CD4-positive, alpha-beta T cell treated with Interleukin-17A for 4 hours (primary cell): ENCODE data around the gene KIF26B.
"Not testable (repeated sequence)": the region's sequence is repeated elsewhere in the genome, so short reads cannot be mapped to it uniquely, and the experiment has no call there.

Experiments
- DNase-seq: peaks from one replicate; pipeline ENCODE4 v3.0.0-alpha.2; 2020; ENCODE audit warnings: mixed read lengths

The KIF26B gene

DNA sequence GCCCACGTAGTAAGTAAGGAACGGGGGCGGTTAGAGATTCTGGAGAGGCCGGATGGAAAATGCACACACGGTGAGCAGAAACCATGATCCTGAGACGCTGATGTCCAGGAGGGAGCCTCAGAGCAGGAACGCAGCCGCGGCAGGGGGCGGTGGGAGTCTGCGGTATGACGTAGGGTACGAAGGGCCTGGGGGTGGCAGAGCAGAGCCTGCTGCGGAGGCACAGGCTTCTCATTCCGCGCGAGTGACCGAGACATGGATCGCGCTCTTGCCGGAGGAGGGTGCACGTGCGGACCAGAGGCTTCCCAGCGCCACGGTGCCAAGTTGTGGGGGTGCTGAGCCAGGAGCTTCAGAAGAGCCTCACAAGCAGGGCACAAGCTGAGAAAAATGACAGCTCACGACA lies 176.2 kb downstream of the KIF26B start:
- no peak for DNase-seq

DNA sequence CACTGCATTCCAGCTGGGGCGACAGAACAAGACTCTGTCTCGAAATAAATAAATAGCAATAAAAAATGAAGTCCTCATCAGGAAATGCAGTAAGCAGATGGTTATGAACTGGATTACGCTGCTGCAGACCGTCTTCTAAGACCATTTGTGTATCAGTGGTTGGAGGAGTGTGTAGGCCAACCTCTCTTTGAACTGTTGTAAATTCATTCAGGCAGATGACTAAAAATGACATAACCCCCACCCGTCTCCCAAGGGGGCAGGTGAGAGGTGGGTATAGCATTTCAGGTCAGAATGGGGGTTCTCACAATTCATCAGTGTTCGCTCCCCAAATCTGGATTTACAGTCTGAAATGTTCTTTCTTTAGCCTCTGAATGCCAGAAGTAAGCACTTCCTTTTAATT lies 177.3 kb downstream of the KIF26B start:
- DNase-seq = no peak

DNA sequence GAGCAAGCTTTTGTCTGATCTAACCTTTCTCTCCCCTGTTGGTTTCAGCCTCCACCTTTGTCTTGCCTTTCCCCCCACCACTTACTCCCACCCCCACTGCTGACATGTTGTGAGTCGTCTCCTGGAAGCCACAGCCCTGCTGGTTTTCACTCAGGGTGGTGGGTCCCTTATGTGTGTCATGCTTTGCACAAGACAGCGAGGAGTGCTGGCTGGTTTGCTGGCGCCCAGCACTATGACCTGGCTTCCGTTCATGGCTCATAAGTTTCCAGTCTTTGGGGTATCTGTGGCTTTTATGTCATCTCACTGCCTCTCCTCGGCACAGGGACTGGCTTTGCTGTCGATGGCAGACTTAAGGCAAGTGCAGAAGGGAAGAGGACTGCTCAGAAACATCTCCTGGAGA lies 177.7 kb downstream of the KIF26B start:
- no peak for DNase-seq

DNA sequence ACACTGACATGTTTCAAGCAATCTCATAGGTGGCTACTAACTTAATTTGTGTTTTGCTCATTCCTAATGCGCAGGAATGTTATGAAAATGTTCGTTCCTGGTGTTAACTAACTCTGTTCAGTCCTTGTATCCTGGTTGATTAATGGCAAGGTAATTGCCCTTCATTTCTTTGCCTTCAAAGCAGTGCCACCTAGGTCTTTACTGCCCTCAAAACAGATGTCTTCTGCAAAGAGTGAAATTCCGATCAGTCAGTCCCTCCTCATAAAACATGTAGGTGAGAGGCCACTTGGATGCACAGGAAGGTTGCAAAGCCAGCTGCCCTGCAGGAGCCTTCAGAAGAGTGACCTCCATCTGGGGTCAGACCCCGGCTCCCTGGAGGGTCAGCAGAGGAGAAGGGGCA lies 179.4 kb downstream of the KIF26B start:
- no peak for DNase-seq

DNA sequence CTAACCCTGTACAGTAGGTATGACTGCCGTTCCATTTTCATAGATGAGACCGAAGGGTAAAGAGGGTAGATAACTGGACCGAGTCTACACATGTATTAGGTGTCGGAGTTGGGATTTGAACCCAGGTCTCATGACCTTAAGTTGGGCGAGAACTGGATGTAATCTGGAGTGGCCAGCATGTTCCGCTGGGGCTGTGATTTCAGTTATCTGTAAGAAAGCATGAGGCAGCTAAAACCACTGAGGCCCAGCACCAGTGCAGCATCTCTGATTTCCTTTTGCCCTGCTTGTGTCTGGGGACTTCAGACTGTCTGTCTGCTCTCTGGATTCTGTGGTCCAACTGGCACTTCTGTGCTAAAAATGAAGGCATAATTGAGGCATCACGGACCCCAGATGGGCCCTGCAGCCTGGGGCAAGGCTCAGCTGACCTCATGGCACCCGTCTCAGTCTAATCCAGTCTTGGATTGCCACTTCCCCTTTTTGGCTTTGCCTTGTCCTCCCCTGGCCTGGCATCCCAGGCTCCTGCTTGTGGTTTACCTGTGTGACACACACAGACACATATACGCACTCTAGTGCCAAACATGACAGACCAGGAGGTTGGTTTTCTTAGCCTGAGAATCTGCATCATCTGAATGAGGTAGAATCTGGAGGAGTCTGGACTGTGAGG lies 180.2 kb downstream of the KIF26B start:
- no peak for DNase-seq

DNA sequence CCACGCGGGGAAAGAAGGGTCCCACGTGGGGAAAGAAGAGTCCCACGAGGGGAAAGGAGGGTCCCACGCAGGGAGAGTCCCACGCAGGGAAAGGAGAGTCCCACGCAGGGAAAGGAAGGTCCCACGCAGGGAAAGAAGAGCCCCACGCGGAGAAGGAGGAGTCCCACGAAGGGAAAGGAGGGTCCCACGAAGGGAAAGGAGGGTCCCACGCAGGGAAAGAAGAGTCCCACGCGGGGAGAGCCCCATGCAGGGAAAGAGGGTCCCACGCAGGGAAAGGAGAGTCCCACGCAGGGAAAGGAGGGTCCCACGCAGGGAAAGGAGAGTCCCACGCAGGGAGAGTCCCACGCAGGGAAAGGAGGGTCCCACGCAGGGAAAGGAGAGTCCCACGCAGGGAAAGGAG lies 180.9 kb downstream of the KIF26B start:
- not testable (repeated sequence) for DNase-seq

DNA sequence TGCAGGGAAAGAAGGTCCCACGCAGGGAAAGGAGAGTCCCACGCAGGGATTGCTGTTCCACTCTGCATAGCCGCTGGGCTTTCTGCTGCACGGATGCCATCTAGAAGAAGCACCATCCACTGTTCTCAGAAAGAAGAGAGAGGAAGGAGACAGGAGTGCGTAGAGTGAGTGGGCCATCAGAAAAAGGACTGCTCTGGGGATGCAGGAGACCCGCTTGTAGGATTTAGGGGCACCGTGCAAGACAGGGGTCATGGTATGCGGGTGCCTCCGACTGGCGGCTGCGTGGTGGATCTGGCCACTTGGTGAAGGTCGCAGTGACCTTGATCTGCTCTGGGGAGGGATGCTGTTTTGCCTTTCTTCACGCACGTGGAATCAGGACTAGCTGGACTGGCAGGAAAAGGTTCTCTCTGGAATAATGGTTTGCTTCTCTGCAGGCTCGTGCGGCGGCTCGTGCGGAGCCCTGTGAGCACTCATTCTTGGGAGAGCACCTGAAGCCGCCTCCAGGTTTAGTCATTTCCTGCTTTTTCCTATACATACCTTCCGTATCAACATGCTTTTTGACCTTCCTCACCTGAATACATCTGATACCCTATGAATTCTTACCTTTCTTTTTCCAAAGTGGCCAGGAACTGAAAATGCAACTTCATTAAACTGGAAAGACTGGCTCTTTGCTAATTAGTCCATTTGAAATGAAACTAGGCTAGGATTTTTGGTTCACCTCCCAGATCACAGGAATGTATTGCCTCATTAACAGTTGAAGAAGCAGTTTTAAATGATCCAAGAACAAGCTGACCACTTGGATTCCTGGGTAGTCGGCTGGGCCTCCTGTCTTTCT lies 181.6 kb downstream of the KIF26B start:
- no peak for DNase-seq

DNA sequence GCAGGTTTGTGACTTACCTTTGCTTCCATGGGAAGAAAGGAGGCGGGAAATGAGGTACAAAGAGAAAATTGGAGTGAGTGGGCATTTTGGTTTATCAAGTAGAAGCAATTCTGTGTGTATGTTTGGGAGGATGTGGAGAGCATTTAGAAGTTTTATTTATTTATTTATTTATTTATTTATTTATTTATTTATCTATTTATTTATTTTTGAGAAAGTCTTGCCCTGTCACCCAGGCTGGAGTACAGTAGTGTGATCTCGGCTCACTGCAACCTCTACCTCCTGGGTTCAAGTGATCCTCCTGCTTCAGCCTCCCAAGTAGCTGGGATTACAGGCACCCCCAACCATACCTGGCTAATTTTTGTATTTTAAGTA lies 182.2 kb downstream of the KIF26B start:
- DNase-seq = not testable (repeated sequence)

DNA sequence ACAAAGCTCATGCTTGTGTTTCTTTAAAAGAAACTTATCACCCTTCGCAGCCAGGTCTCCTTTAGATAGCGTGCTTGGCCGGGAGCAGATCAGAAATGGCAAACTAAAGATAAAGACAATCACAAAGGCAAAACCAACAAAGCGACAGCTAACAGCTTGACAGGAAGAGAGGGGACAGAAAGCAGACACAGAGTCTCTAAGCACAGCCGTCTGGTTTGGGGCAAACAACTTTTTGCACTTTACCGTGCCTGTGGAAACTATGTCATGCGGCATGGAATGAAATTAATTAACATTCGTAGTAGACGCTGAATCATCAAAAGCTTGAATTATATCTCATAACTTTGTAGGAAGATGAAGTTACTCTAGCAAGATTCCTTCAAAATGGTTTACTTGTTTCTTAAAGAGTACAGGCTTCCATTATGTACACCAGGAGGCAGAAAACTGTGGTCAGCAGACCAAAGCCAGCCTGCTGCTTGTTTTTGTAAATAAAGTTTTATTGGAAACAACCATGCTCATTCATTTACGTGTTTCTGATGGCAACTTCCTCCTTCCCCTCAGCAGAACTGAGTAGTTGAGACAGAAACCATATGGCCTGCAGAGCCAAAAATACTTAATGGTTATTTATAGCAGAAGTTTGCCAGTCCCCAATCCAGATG lies 183.2 kb downstream of the KIF26B start:
- DNase-seq = no peak

DNA sequence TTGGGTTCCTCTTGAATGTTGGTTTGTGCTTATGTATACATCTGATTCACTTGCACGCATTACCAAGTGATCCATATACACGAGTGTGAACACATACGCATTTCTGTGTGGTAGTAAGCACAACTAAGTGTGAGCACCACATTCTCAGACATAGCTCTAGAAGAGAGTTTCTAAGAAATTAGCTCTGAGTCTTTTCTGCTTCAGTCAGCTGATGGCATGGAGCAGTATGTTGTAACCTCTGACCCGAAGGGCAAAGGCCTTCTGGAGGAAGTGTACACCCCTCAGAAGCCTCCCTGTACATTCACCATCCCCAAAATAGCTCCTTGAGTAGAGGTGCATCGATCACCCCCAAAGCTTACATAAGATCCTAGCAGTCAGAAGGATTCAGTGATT lies 183.7 kb downstream of the KIF26B start:
- DNase-seq = no peak

DNA sequence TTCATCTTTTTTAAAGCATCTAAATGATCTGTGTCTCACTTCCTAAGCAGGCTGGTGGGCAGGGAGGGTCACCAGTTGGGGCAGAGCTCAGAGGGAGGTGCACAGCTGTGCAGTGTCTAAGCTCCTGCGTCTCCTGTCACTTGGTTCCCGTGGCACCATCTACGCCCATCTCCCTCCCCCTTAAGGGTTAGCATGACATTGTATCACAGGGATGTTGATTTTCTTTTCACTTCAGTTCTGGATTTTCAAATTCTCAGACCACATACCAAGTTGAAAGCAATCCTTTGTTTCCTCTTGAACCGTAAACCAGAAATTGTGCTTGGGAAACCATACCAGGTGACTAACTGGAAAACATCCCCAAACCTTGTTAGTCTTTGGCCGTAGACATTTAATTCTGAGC lies 187.0 kb downstream of the KIF26B start:
- DNase-seq = no peak

DNA sequence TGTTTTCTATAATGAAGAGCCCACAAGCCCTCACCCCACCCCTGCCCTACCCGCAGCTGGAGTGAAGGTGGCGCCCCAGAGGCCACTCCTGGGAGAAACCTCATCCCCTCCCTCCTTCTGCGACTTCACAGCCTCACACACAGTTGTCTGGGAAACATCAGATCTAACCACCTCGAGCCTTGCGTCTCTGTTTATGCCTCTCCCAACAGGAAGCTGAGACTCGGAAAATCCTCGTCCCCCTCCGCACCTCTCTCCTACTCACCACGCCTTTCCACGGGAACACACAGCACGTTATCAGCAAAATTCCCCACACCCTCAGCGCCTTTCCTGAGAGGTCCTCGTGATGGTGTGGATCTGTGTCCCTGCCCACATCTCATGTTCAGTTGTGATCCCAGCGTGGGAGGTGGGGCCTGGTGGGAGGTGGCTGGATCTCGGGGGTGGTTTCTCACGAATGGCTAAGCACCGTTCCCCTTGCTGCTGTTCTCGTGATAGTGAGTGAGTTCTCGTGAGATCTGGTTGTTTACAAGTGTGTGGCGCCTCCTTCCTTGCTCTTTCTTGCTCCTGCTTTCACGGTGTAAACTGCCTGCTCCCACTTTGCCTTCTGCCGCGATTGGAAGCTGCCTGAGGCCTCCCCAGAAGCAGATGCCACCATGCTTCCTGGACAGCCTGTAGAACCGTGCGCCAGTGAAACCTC lies 190.6 kb downstream of the KIF26B start:
- DNase-seq = no peak

DNA sequence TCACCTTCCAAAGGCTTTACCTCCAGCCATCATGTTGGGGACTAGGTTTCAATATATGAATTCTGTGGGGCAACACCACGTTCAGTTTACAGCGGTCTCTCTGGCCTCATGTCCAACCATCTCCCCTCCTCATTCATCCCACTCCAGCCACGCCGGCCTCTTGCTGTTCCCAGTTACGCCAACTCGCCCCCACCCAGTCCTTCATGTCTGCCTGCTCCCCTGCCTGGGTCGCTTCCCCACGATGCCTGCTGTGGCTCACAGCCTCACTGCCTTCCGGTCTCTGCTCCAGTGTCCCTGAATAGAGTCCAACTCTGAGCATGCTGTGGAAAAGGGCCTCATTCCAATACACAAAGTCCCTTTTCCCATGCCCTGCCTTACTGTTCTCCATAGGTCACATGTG lies 193.8 kb downstream of the KIF26B start:
- DNase-seq = no peak

DNA sequence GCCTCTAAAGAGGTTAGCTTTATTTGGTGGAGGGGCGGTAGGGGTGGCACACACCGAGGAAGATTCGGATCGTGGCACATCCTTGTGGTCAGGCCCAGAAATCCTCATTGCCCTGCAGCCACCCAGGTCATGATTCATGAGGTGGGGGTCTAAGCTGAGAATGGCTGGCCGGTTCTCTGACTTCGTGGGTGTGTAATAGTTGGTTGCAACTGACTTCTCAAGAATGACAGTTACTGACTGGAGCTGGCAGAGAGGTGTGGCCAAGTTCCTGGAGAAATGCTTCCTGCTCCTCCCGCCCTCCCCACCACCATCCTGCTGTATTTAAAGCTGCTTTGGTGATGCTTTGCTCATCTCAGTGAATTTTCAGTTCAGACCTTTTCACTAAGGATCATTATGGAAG lies 198.6 kb downstream of the KIF26B start:
- DNase-seq = no peak

DNA sequence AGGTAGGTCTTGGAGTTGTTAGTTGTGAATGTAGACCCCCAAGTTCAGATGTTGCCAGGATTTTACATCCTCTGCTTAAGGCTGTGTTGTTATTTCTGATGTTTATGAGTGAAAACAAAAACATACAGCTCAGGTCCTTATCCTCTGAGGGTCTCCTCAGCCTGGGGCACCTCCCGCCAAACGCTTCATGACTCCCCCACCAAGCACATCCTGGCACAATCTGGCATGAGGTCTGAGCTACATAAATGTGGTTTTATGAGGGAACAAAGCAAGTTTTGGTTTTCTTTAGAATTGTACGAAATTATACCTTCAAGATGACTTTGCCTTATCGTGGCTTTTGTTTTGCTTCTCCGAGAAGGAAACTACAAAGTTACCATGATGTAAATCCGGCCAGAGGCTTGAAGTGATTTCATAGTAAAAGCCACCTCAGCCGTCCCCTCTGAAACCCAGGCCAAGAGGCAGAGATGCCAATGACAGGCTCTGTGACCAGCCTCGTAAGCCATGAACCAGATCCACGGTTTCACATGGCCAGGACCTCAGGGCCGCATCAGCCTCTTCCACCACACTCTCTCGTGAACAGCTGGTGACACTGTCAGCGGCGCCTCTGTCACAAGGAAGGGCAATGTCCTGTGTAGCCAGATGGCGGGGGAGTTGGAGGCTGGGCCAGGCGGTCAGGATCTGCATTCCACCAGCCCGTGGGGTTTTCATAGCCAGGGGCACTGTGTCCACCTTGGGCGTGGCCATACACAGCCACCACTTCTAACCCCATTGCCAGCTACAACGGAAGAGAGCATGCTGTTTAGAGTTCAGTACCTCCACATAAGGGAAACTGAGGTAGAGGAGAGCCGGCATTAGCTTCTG lies 199.4 kb downstream of the KIF26B start:
- DNase-seq = no peak

DNA sequence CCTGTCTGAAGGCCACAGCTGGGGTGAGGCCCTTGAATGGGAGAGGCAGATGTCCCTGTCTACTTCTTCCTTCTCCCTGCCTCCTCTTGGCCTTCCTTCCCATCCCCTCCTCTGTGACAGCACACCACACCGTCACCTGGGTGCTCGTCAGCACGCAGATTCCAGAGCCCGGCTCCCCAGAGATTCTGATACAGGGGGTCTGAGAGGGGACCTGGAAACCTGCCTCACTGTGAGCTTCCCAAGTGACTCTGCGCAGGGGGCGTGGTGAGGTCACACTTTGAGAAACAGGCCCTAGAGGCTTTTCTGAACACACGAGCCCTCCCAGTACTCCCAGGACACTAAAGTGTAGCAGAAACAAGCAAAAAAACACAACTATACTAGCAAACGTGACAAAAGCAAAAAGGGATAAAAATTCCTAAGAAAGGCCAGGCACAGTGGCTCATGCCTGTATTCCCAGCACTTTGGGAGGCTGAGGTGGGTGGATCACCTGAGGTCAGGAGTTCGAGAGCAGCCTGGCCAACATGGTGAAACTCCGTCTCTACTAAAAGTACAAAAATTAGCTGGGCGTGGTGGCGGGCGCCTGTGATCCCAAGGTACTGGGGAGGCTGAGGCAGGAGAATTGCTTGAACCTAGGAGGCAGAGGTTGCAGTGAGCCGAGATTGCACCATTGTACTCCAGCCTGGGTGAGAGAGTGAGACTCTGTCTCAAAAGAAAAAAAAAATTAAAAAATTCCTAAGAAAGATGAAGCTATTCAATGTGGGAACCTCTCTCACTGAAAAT lies 201.3 kb downstream of the KIF26B start:
- not testable (repeated sequence) for DNase-seq

DNA sequence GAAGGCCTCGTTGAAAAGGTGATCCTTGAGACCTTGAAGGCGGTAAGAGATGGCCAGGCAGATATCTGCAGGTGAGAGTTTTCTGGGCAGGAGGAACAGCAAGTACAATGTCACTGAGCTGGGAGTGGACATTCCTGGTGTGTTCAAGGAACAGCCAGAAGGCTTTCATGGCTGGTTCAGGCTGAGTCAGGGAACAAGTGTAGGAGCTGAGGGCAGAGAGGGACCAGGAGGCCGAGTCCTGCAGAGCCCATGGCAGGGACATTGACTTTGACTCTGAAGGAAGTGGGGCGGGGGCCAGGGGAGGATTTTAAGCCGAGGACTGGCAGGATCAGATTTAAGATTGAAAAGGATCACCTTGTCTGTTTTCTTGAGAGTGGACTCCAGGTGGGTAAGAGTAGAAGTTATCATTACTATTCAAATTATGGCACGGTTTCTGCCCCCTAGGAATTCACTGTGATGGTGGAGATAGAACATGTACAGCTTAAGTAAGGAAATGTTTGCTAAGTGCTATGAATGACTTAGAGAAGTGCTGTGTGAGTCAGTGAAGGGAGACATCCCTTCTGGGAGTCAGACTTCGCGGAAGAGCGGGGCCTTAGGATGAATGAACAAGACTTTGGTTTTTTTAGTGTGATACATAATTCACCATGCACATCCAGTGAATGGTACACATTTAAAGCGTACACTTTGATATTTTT lies 202.3 kb downstream of the KIF26B start:
- DNase-seq = no peak

DNA sequence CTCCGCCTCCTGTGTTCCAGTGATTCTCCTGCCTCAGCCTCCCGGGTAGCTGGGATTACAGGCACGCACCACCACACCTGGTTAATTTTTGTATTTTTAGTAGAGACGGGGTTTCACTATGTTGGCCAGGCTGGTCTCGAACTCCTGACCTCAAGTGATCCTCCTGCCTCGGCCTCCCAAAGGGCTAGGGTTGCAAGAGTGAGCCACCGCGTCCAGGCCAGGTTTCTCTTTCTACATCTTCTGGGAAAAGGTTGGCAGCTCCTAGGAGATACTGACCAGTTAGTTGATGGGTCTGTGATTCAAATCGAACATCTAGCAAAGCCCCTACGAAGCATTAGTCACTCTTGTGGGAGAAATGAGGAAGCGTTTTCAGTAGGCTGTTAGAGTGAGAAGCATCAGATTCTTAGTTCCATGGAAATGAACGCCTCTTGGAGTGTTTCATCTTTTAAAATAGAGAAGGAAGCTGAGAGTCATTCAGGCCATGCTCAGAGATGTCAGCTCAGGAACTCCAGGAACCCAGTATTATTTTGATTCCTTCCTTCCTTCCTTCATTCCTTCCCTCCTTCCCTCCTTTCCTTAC lies 204.4 kb downstream of the KIF26B start:
- not testable (repeated sequence) for DNase-seq

DNA sequence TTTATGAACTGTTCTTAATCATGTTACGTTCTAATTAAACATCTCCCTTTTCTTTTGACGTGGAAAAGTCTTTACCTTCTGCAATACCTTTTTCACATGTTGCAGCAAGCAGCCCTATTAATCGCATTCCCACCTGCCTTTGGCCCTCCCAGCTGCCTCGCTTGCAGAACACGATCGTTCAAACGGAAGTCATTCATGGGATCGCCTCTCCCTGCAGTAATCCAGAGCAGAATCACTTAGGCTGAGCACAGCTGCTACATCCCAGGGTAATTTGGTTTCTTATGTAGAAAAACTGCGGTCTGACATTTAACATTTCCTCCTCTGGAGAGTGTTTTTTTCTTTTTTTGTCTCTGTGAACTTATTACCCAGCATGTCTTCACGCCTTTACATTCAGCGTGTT lies 206.3 kb downstream of the KIF26B start:
- no peak for DNase-seq

DNA sequence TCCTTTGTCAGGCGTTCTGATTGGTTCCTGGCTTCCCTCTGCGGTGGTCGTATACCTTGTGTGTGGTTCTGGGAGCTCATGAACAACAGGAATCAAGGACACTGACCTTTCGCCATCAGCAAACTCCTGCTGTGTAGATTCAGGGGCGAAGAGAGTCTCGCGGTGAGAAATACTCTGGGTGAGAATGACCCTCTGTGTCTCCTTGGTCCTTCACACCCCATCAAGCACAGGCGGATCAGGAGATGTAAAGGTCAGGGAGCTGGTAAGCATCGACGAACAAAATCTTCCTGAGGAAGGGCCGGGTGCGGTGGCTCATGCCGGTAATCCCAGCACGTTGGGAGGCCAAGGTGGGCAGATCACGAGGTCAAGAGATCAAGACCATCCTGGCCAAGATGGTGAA lies 207.2 kb downstream of the KIF26B start:
- no peak for DNase-seq
